ENCODE data around the gene BDP1.
A peak's percentile ranks its signal among the peaks of the same experiment; 100 is the strongest.

Gene BDP1

GRCh38 chr5:71452876-71453275 lies 2.6 kb upstream of the BDP1 start:
- ChIA-PET POLR2A (no interaction called here), CTCF (no interaction called here)
- no peak for DNase-seq (ENCODE audit: extremely low spot score)
- no peak for TF ChIP-seq SUZ12 (IDR thresholded peaks at IDR 0.05)

GRCh38 chr5:71454913-71455312 lies 538 bp upstream of the BDP1 start:
- CTCF ChIA-PET = no interaction called here
- POLR2A ChIA-PET = no interaction called here
- TF ChIP-seq FOXA1 (IDR thresholded peaks at IDR 0.05) (no peak), ZNF384 (IDR thresholded peaks at IDR 0.05) (no peak), SP1 (IDR thresholded peaks at IDR 0.05) (no peak), FOXK2 (IDR thresholded peaks at IDR 0.05) (no peak), ELF4 (IDR thresholded peaks at IDR 0.05) (no peak), NFRKB (IDR thresholded peaks at IDR 0.05) (no peak), PKNOX1 (IDR thresholded peaks at IDR 0.05) (no peak), LEF1 (IDR thresholded peaks at IDR 0.05; ENCODE audit: borderline replicate concordance) (no peak), ARNT (IDR thresholded peaks at IDR 0.05) (no peak), SUZ12 (IDR thresholded peaks at IDR 0.05) (no peak), FOXM1 (IDR thresholded peaks at IDR 0.05; ENCODE audit: borderline replicate concordance) (no peak), BHLHE40 (IDR thresholded peaks at IDR 0.05; ENCODE audit: borderline replicate concordance) (no peak), TARDBP (IDR thresholded peaks at IDR 0.05) (no peak), HDGF (IDR thresholded peaks at IDR 0.05; ENCODE audit: borderline replicate concordance) (no peak), CTBP1 (IDR thresholded peaks at IDR 0.05; ENCODE audit: borderline replicate concordance) (no peak)
- DNase-seq (ENCODE audit: extremely low spot score) = no peak

- TF ChIP-seq BHLHE40 (IDR thresholded peaks at IDR 0.05; ENCODE audit: borderline replicate concordance) (no peak), CTBP1 (IDR thresholded peaks at IDR 0.05; ENCODE audit: borderline replicate concordance) (no peak), L3MBTL2 (conservative IDR thresholded peaks at IDR 0.05) (no peak), NFRKB (IDR thresholded peaks at IDR 0.05) (no peak), FOXA1 (IDR thresholded peaks at IDR 0.05) (no peak), SUZ12 (IDR thresholded peaks at IDR 0.05) (no peak), FOXK2 (IDR thresholded peaks at IDR 0.05) (no peak), SP1 (IDR thresholded peaks at IDR 0.05) (no peak), ARNT (IDR thresholded peaks at IDR 0.05) (no peak), ELF4 (IDR thresholded peaks at IDR 0.05) (no peak), HDGF (IDR thresholded peaks at IDR 0.05; ENCODE audit: borderline replicate concordance) (no peak), TARDBP (IDR thresholded peaks at IDR 0.05) (no peak), LEF1 (IDR thresholded peaks at IDR 0.05; ENCODE audit: borderline replicate concordance) (no peak), FOXM1 (IDR thresholded peaks at IDR 0.05; ENCODE audit: borderline replicate concordance) (no peak), PKNOX1 (IDR thresholded peaks at IDR 0.05) (no peak), ZNF384 (IDR thresholded peaks at IDR 0.05) (no peak)
- no peak for DNase-seq (ENCODE audit: extremely low spot score)
- ChIA-PET CTCF (no interaction called here), POLR2A (no interaction called here)
These were observed 902 bp downstream of the BDP1 start for GRCh38 chr5:71456362-71456743.

GRCh38 chr5:71457106-71457505 lies 1.7 kb downstream of the BDP1 start:
- DNase-seq (ENCODE audit: extremely low spot score) = no peak
- TF ChIP-seq ARNT (IDR thresholded peaks at IDR 0.05) = no peak
- no peak for TF ChIP-seq TARDBP (IDR thresholded peaks at IDR 0.05)
- CTCF ChIA-PET = no interaction called here

GRCh38 chr5:71460693-71461092 lies 5.2 kb downstream of the BDP1 start:
- no peak for DNase-seq (ENCODE audit: extremely low spot score)
- POLR2A ChIA-PET = no interaction called here
- TF ChIP-seq L3MBTL2 (conservative IDR thresholded peaks at IDR 0.05) = no peak
- no peak for TF ChIP-seq LEF1 (IDR thresholded peaks at IDR 0.05; ENCODE audit: borderline replicate concordance)
- no peak for TF ChIP-seq FOXA1 (IDR thresholded peaks at IDR 0.05)
- CTCF ChIA-PET = interaction anchor here (0.6 to 1.5 kb wide), 3 partner anchors 15 to 140 kb away, joined by 3 to 6 read pairs (median 4); no protein-coding TSS in a partner anchor

More at GRCh38 chr5:71457106-71457505, 1.7 kb downstream of the BDP1 start:
- POLR2A ChIA-PET = no interaction called here

GRCh38 chr5:71461360-71461759 lies 5.9 kb downstream of the BDP1 start:
- ChIA-PET CTCF (no interaction called here), POLR2A (no interaction called here)
- TF ChIP-seq BHLHE40 (IDR thresholded peaks at IDR 0.05; ENCODE audit: borderline replicate concordance) (no peak), NFRKB (IDR thresholded peaks at IDR 0.05) (no peak), FOXM1 (IDR thresholded peaks at IDR 0.05; ENCODE audit: borderline replicate concordance) (no peak)
- no peak for DNase-seq (ENCODE audit: extremely low spot score)

- CTCF ChIA-PET = no interaction called here
- TF ChIP-seq SP1 (IDR thresholded peaks at IDR 0.05) (no peak), ELF4 (IDR thresholded peaks at IDR 0.05) (no peak), CTBP1 (IDR thresholded peaks at IDR 0.05; ENCODE audit: borderline replicate concordance) (no peak), TARDBP (IDR thresholded peaks at IDR 0.05) (no peak), BHLHE40 (IDR thresholded peaks at IDR 0.05; ENCODE audit: borderline replicate concordance) (no peak), LEF1 (IDR thresholded peaks at IDR 0.05; ENCODE audit: borderline replicate concordance) (no peak), FOXK2 (IDR thresholded peaks at IDR 0.05) (no peak), FOXM1 (IDR thresholded peaks at IDR 0.05; ENCODE audit: borderline replicate concordance) (no peak)
- no peak for DNase-seq (ENCODE audit: extremely low spot score)
- POLR2A ChIA-PET = no interaction called here
These were observed 15.7 kb downstream of the BDP1 start for GRCh38 chr5:71471193-71471592.

- peak; percentile 59 for DNase-seq (ENCODE audit: extremely low spot score)
- ChIA-PET CTCF (interaction anchor here (0.6 to 1.5 kb wide), 6 partner anchors 10 to 58 kb away, joined by 3 to 8 read pairs (median 5); no protein-coding TSS in a partner anchor), POLR2A (no interaction called here)
- no peak for TF ChIP-seq HDGF (IDR thresholded peaks at IDR 0.05; ENCODE audit: borderline replicate concordance)
- no peak for TF ChIP-seq FOXK2 (IDR thresholded peaks at IDR 0.05)
- no peak for TF ChIP-seq LEF1 (IDR thresholded peaks at IDR 0.05; ENCODE audit: borderline replicate concordance)
- TF ChIP-seq NFRKB (IDR thresholded peaks at IDR 0.05) = no peak
- TF ChIP-seq BHLHE40 (IDR thresholded peaks at IDR 0.05; ENCODE audit: borderline replicate concordance) = no peak
- no peak for TF ChIP-seq ELF4 (IDR thresholded peaks at IDR 0.05)
- TF ChIP-seq ARNT (IDR thresholded peaks at IDR 0.05) = no peak
- TF ChIP-seq TARDBP (IDR thresholded peaks at IDR 0.05) = no peak
- TF ChIP-seq SUZ12 (IDR thresholded peaks at IDR 0.05) = no peak
- TF ChIP-seq L3MBTL2 (conservative IDR thresholded peaks at IDR 0.05) = no peak
- TF ChIP-seq FOXA1 (IDR thresholded peaks at IDR 0.05) = no peak
- TF ChIP-seq CTBP1 (IDR thresholded peaks at IDR 0.05; ENCODE audit: borderline replicate concordance) = no peak
- TF ChIP-seq SP1 (IDR thresholded peaks at IDR 0.05) = no peak
- TF ChIP-seq FOXM1 (IDR thresholded peaks at IDR 0.05; ENCODE audit: borderline replicate concordance) = no peak
- TF ChIP-seq PKNOX1 (IDR thresholded peaks at IDR 0.05) = no peak
- TF ChIP-seq ZNF384 (IDR thresholded peaks at IDR 0.05) = no peak
These were observed 20.4 kb downstream of the BDP1 start for GRCh38 chr5:71475788-71476384.
